ENCODE data around the gene ITGAX. TPM values are rescaled to one million over a fixed set of nuclear protein-coding genes. Genes with fewer than 3 reads are reported as not detected.

Gene ITGAX
- total RNA-seq, 4 donors from 2014 or later: 1.4 to 3.5 (median 2.6) TPM; not detected in 1

- no peak for DNase-seq
- Histone ChIP-seq H3K27me3 (no peaks in the 10 kb centered on the region), H3K4me3 (no peak overlapping the region), H3K9me3 (no peaks in the 10 kb centered on the region), H3K27ac (no peak overlapping the region), H3K4me1 (no peaks in the 10 kb centered on the region), H3K36me3 (no peaks in the 10 kb centered on the region)
- TF ChIP-seq CTCF (IDR thresholded peaks at IDR 0.05) (no peak), POLR2A (IDR thresholded peaks at IDR 0.05) (no peak)
- intact Hi-C loops (cut with DNase I; ENCODE audit: low total_unique reads): no loop called here
These were observed 10.3 kb downstream of the ITGAX start for GRCh38 chr16:31365131-31365865.

- Histone ChIP-seq H3K4me3 (no peak overlapping the region), H3K9me3 (no peaks in the 10 kb centered on the region), H3K27me3 (no peaks in the 10 kb centered on the region), H3K36me3 (no peaks in the 10 kb centered on the region), H3K27ac (no peak overlapping the region), H3K4me1 (no peaks in the 10 kb centered on the region)
- intact Hi-C loops (cut with DNase I; ENCODE audit: low total_unique reads): no loop called here
- DNase-seq: no peak
- no peak for TF ChIP-seq CTCF (IDR thresholded peaks at IDR 0.05)
- TF ChIP-seq POLR2A (IDR thresholded peaks at IDR 0.05): no peak
These were observed 12.9 kb downstream of the ITGAX start for GRCh38 chr16:31367853-31368252.

- no peaks in the 10 kb centered on the region for H3K4me1 ChIP-seq
- H3K9me3 ChIP-seq: no peaks in the 10 kb centered on the region
- no peaks in the 10 kb centered on the region for H3K36me3 ChIP-seq
- H3K4me3 ChIP-seq: no peak overlapping the region
- intact Hi-C loops (cut with DNase I; ENCODE audit: low total_unique reads): no loop called here
- H3K27me3 ChIP-seq: no peaks in the 10 kb centered on the region
- no peak for DNase-seq
- no peak overlapping the region for H3K27ac ChIP-seq
- TF ChIP-seq CTCF (IDR thresholded peaks at IDR 0.05): no peak
- no peak for TF ChIP-seq POLR2A (IDR thresholded peaks at IDR 0.05)
These were observed 16.0 kb downstream of the ITGAX start for GRCh38 chr16:31371008-31371407.

GRCh38 chr16:31371619-31372484, 16.9 kb downstream of the ITGAX start:
- H3K4me3 ChIP-seq: no peak overlapping the region
- intact Hi-C loops (cut with DNase I; ENCODE audit: low total_unique reads): no loop called here
- DNase-seq: no peak
- TF ChIP-seq POLR2A (IDR thresholded peaks at IDR 0.05): no peak
- TF ChIP-seq CTCF (IDR thresholded peaks at IDR 0.05): no peak
- no peak overlapping the region for H3K27ac ChIP-seq
- no peaks in the 10 kb centered on the region for H3K36me3 ChIP-seq
- H3K4me1 ChIP-seq: no peaks in the 10 kb centered on the region
- no peaks in the 10 kb centered on the region for H3K27me3 ChIP-seq
- no peaks in the 10 kb centered on the region for H3K9me3 ChIP-seq

- no peaks in the 10 kb centered on the region for H3K36me3 ChIP-seq
- no peaks in the 10 kb centered on the region for H3K4me1 ChIP-seq
- H3K9me3 ChIP-seq: no peaks in the 10 kb centered on the region
- no peak overlapping the region for H3K4me3 ChIP-seq
- no peak overlapping the region for H3K27ac ChIP-seq
- H3K27me3 ChIP-seq: no peaks in the 10 kb centered on the region
- DNase-seq: no peak
- intact Hi-C loops (cut with DNase I; ENCODE audit: low total_unique reads): no loop called here
- TF ChIP-seq POLR2A (IDR thresholded peaks at IDR 0.05): no peak
These were observed 18.3 kb downstream of the ITGAX start for GRCh38 chr16:31373235-31373634.
